Measurements from ENCODE around the gene HMGCS2. TPM values are rescaled to one million over a fixed set of nuclear protein-coding genes. Genes with fewer than 3 reads are reported as not detected.

Gene HMGCS2
- total RNA-seq, 2 donors from 2014 or later, result 7.1 to 20.2 TPM

GRCh38 chr1:119739150-119739549, 29.6 kb downstream of the HMGCS2 start:
- intact Hi-C loops (cut with DNase I), result no loop called here
- DNase-seq, result no peak
- no peak for ATAC-seq

- intact Hi-C loops (cut with DNase I), result no loop called here
- peak in 1 of 2 donors; percentile 22 for ATAC-seq
- DNase-seq, result no peak
Measured at GRCh38 chr1:119738100-119738720, 30.5 kb downstream of the HMGCS2 start.

- ATAC-seq, result peak in 1 of 2 donors; percentile 76
- peak; percentile 50 for DNase-seq
- intact Hi-C loops (cut with DNase I), result no loop called here
Measured at GRCh38 chr1:119737040-119737682, 31.5 kb downstream of the HMGCS2 start.

GRCh38 chr1:119736649-119737039, 32.1 kb downstream of the HMGCS2 start:
- DNase-seq (no peak), ATAC-seq (no peak)
- intact Hi-C loops (cut with DNase I), result no loop called here

- DNase-seq, result peak; percentile 51
- intact Hi-C loops (cut with DNase I), result no loop called here
- peak; percentile 39 to 75 for ATAC-seq
Measured at GRCh38 chr1:119735217-119735616, 33.5 kb downstream of the HMGCS2 start.

GRCh38 chr1:119733754-119734153, 35.0 kb downstream of the HMGCS2 start:
- no peak for DNase-seq
- intact Hi-C loops (cut with DNase I), result no loop called here
- no peak for ATAC-seq

GRCh38 chr1:119732465-119733168, 36.1 kb downstream of the HMGCS2 start:
- DNase-seq (no peak), ATAC-seq (no peak)
- intact Hi-C loops (cut with DNase I), result no loop called here

GRCh38 chr1:119731741-119732430, 36.8 kb downstream of the HMGCS2 start:
- no peak for DNase-seq
- no peak for ATAC-seq
- intact Hi-C loops (cut with DNase I), result no loop called here

GRCh38 chr1:119731060-119731459, 37.6 kb downstream of the HMGCS2 start:
- no peak for DNase-seq
- intact Hi-C loops (cut with DNase I), result no loop called here
- ATAC-seq, result no peak

GRCh38 chr1:119729044-119729443, 39.7 kb downstream of the HMGCS2 start:
- no peak for DNase-seq
- intact Hi-C loops (cut with DNase I), result no loop called here
- ATAC-seq, result peak in 1 of 2 donors; percentile 62

GRCh38 chr1:119727991-119728390, 40.7 kb downstream of the HMGCS2 start:
- ATAC-seq, result no peak
- intact Hi-C loops (cut with DNase I), result no loop called here
- DNase-seq, result no peak

GRCh38 chr1:119725626-119726025, 43.1 kb downstream of the HMGCS2 start:
- ATAC-seq (no peak), DNase-seq (no peak)
- intact Hi-C loops (cut with DNase I), result no loop called here

GRCh38 chr1:119724611-119725218, 44.0 kb downstream of the HMGCS2 start:
- no peak for ATAC-seq
- no peak for DNase-seq
- intact Hi-C loops (cut with DNase I), result no loop called here

GRCh38 chr1:119721896-119722295, 46.8 kb downstream of the HMGCS2 start:
- DNase-seq (no peak), ATAC-seq (no peak)
- intact Hi-C loops (cut with DNase I), result no loop called here

- ATAC-seq (no peak), DNase-seq (no peak)
- intact Hi-C loops (cut with DNase I), result no loop called here
Measured at GRCh38 chr1:119720866-119721440, 47.8 kb downstream of the HMGCS2 start.

- ATAC-seq (no peak), DNase-seq (no peak)
- intact Hi-C loops (cut with DNase I), result no loop called here
Measured at GRCh38 chr1:119718972-119719371, 49.7 kb downstream of the HMGCS2 start.

- intact Hi-C loops (cut with DNase I), result no loop called here
- DNase-seq, result no peak
- no peak for ATAC-seq
Measured at GRCh38 chr1:119718409-119718808, 50.3 kb downstream of the HMGCS2 start.

GRCh38 chr1:119715542-119715941, 53.2 kb downstream of the HMGCS2 start:
- intact Hi-C loops (cut with DNase I), result no loop called here
- DNase-seq (no peak), ATAC-seq (no peak)

GRCh38 chr1:119714583-119714982, 54.1 kb downstream of the HMGCS2 start:
- ATAC-seq (peak in 1 of 2 donors; percentile 25), DNase-seq (no peak)
- intact Hi-C loops (cut with DNase I), result no loop called here
